22Rv1 (cell line): ENCODE data around the gene GH1.

Source experiments
- CTCF ChIP-seq: fragments of 450-650 bp; IDR thresholded peaks from 2 replicates; pipeline ENCODE4 v1.5.1; 2017; ENCODE audit warnings: mild to moderate bottlenecking
- ZFX ChIP-seq: fragments of 450-650 bp; IDR thresholded peaks from 2 replicates; pipeline ENCODE4 v1.6.1; 2017; ENCODE audit warnings: antibody characterized with exemption, borderline replicate concordance

GRCh38 chr17:63928966-63929695 lies 10.5 kb upstream of the GH1 start:
- TF ChIP-seq CTCF (no peak), ZFX (no peak)
